B cell (primary cell): ENCODE results near the gene ZNF804B.

Experiments used
- EZH2 ChIP-seq: IDR thresholded peaks from 2 replicates; pipeline ENCODE4 v1.6.1; 2012; ENCODE audit warnings: borderline replicate concordance, low read depth, mild to moderate bottlenecking, moderate library complexity, low read length; ENCODE audit not compliant: insufficient read depth, poor library complexity, severe bottlenecking
- TF ChIP-seq, protein P1 (sequence below): fragments of 200-600 bp; IDR thresholded peaks from one replicate; pipeline ENCODE4 v1.8.0; 2022; ENCODE audit warnings: antibody characterized with exemption, mild to moderate bottlenecking

DNA sequence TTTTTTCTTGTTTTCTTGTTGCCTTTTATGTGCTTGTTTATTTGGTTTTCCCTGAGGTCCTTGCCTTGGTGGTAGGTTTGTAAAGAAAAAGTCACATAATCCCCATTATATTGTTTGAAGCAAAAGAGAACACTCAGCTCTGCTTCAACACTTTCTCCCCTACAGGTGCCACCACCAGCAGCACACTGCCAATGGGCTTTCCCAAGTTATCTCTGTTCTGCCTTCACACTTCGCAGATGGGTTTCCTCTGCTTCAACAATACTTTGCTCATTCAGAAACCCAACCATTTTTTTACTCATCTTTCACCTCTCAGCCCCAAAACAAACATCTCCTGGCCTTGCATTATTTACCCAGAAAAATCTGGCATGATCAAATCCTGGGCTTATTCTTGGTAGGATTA, 411.1 kb downstream of the ZNF804B start:
- TF ChIP-seq, protein P1, sequence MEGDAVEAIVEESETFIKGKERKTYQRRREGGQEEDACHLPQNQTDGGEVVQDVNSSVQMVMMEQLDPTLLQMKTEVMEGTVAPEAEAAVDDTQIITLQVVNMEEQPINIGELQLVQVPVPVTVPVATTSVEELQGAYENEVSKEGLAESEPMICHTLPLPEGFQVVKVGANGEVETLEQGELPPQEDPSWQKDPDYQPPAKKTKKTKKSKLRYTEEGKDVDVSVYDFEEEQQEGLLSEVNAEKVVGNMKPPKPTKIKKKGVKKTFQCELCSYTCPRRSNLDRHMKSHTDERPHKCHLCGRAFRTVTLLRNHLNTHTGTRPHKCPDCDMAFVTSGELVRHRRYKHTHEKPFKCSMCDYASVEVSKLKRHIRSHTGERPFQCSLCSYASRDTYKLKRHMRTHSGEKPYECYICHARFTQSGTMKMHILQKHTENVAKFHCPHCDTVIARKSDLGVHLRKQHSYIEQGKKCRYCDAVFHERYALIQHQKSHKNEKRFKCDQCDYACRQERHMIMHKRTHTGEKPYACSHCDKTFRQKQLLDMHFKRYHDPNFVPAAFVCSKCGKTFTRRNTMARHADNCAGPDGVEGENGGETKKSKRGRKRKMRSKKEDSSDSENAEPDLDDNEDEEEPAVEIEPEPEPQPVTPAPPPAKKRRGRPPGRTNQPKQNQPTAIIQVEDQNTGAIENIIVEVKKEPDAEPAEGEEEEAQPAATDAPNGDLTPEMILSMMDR: no peak
- TF ChIP-seq EZH2: no peak
